GM21717 (cell line): ENCODE data around the gene SPN.
"Not testable (repeated sequence)": the region's sequence is repeated elsewhere in the genome, so short reads cannot be mapped to it uniquely, and the experiment has no call there.

Experiments used
- ATAC-seq: cut with Tn5 transposase; IDR thresholded peaks from one replicate; pipeline ENCODE4 v1.9.1; 2021; ENCODE audit warnings: mild to moderate bottlenecking, moderate library complexity; ENCODE audit not compliant: unreplicated experiment

The SPN gene

DNA sequence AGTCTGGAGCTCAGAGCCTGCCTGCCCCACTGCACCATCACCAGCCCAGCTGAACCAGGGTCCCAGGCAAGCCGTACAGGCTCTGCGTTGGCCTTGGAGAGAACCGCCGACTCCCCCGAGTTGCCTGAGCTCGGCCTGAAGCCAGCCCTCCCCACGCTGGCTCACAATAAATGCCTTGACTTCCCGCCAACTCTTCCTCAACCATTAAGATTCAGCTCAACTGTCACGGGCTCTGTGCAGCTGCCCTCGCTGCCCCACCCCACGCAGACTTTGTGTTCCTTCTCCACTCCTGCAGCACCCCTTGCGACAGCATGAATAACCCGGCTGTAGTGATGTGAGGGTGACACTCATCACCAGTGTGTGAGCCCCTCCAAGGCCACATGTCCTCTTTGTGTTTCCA, 11.1 kb downstream of the SPN start:
- no peak for ATAC-seq

DNA sequence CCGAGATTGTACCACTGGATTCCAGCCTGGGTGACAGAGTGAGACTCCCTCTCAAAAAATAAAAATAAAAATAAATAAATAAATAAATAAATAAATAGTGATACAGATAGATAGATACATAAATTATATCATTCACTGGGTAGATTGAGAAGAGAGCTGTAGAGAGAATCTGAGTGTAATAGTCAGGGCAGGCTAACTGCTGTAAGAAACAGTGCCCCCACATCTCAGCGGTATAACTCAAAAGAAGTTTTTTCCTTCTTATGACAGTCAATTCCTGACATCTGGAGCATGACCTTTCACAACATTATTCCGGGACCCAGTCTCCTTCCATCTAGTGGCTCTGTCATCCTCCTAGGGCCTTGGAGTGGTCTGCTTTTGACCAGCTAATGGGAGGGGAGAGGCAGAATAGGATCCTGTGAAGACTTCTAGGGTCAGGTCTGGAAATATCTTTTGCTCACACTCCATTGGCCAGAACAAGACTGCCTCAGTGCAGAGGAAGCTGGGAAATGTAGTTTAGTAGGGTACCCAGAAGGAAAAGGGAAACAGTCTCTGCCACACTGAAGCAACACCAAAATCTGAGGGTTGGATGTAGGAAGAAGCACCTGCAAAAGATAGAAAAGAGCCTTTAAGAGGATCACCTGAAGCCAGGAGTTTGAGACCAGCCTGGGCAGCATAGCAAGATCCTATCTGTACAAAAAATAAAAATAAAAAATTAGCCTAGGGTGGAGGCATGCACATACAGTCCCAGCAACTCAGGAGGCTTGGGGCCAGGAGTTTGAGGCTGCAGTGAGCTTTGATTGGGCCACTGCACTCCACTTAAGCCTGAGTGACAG, 13.0 kb downstream of the SPN start:
- ATAC-seq = no peak

- no peak for ATAC-seq
These were observed 14.1 kb downstream of the SPN start for GRCh38 chr16:29676989-29677785.

DNA sequence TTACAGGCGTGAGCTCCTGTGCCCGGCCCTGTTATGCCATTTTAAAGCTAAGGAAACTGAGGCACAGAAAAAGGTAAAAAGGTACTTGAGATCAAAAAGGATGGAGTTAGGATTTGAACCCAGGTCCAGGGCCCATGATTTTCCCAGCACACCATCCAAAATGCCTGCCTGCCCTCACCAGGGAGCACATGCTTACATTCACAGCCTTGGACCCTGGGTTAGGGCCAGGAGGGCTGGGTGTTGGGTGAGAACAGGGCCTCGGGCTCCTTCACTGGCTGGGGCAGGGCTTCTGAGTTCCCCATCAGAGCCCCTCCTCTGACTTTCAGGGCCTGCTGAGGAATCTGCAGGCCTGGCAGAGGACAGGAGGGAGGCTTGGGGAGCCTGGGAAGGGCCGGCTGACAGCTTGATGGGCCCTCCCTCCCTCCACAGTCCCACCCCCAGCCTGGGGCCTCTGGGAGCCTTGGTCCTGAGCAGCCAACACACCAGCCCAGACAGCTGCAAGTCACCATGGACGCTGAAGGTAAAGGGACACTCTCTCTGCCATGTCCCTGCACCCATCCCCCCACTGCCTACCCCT, 15.7 kb downstream of the SPN start, which contains the start of gene QPRT:
Gene QPRT, plus strand, starts transcription at position 490 of the 577 bp plus-strand sequence. Its CDS starts 18 bp downstream, at position 508.
- ATAC-seq = no peak

- no peak for ATAC-seq
These were observed 17.1 kb downstream of the SPN start for GRCh38 chr16:29680180-29680598.

GRCh38 chr16:29683543-29684090, 20.6 kb downstream of the SPN start:
- no peak for ATAC-seq

DNA sequence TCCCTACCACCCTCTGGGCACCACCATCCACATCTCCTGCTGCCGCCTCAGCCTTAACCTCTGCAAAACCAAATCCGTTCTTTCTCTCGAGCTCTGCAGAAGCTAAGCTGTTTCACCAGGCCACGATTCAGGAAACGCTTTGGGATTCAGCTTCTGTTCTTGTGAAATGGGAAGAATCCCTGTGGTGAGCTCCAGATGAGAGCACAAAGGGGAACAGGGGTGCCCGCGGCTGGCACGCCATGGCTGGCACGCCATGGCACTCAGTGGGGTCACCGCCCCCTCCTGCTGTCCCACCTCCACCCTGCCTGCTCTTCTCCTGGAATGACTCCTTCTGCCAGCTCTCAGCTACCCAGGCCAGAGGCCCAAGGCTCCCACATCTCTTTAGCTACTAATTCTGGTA, 21.6 kb downstream of the SPN start:
- ATAC-seq = no peak

DNA sequence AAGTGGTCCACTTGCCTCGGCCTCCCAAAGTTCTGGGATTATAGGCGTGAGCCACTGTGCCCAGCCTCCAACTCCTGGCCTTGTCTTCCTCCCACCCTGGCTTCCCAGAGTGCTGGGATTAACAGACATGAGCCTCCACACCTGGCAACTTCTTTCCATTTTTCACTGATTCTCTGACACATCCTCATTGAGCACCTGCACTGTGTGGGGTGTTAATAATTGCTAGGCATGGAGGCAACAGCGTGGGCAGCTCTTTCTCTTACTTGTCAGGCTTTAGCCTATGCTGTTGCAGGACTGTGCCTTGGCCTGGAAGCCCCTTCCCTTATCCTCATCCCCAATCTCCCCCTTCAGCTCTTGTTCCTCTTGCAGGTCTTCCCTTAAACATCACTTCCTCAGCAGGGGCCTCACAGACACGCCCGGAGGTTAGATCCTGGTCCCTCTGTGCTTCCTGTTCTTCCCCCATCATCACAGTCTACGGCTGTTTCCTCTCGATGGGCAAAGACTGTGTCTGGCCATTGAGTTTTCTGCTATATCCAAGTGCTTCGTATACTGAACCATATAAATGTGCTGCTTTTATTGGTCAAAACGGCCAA, 23.8 kb downstream of the SPN start:
- no peak for ATAC-seq

DNA sequence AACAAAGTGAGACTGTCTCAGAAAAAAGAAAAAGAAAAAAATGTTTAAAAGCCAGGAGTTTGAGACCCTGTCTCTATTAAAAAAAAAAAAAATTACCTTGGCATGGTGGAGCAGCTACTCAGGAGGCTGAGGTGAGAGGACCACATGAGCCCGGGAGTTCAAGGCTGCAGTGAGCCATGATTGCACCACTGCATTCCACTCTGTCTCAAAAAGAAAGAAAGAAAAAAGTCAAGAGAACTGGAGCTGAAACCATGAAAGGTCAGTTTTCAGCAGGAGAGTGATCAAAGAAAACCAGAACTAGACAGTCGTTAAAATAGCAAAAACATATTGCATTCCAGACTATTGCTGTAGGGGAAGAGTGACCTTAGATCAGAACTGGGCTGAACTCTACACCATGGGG, 24.7 kb downstream of the SPN start:
- ATAC-seq = no peak

- ATAC-seq = no peak
These were observed 25.1 kb downstream of the SPN start for GRCh38 chr16:29688172-29688571.

GRCh38 chr16:29689490-29690351, 26.7 kb downstream of the SPN start:
- not testable (repeated sequence) for ATAC-seq

DNA sequence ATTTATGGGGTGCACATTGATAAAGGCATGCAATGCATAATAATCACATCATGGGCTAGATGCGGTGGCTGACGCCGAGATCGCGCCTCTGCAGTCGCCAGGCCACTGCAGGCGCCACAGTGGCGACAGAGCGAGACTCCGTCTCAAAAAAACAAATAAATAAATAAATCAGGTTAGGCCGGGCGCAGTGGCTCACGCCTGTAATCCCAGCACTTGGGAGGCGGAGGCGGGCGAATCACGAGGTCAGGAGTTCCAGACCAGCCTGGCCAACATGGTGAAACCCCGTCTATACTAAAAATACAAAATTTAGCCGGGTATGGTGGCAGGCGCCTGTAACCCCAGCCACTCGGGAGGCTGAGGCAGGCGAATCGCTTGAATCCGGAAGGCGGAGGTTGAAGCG, 29.6 kb downstream of the SPN start:
- not testable (repeated sequence) for ATAC-seq

DNA sequence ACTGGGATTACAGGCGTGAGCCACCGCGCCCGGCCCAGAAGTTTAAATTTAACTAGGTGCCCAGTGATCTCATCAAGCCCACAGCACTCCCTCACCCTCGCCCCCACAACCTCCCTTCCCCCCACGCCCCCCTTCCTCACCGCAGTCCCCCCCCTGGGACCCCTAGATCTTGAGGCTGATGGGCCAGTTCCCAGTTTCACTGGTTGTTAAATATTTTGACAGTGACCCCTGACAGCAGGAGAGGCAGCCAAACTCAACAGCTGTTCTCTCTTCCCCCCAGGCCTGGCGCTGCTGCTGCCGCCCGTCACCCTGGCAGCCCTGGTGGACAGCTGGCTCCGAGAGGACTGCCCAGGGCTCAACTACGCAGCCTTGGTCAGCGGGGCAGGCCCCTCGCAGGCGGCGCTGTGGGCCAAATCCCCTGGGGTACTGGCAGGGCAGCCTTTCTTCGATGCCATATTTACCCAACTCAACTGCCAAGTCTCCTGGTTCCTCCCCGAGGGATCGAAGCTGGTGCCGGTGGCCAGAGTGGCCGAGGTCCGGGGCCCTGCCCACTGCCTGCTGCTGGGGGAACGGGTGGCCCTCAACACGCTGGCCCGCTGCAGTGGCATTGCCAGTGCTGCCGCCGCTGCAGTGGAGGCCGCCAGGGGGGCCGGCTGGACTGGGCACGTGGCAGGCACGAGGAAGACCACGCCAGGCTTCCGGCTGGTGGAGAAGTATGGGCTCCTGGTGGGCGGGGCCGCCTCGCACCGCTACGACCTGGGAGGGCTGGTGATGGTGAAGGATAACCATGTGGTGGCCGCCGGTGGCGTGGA, 31.5 kb downstream of the SPN start:
- no peak for ATAC-seq

- not testable (repeated sequence) for ATAC-seq
These were observed 32.6 kb downstream of the SPN start for GRCh38 chr16:29695675-29696074.

DNA sequence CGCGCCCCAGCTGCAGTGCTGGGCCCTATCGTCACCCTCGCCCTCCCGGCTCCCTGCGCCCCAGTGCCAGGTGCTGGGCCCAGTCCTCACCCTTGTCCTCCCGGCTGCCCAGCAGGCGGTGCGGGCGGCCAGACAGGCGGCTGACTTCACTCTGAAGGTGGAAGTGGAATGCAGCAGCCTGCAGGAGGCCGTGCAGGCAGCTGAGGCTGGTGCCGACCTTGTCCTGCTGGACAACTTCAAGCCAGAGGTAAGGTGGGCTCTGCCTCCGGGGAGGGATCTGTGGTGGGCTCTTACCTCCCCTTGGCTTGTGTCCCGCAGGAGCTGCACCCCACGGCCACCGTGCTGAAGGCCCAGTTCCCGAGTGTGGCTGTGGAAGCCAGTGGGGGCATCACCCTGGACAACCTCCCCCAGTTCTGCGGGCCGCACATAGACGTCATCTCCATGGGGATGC, 33.9 kb downstream of the SPN start:
- no peak for ATAC-seq

DNA sequence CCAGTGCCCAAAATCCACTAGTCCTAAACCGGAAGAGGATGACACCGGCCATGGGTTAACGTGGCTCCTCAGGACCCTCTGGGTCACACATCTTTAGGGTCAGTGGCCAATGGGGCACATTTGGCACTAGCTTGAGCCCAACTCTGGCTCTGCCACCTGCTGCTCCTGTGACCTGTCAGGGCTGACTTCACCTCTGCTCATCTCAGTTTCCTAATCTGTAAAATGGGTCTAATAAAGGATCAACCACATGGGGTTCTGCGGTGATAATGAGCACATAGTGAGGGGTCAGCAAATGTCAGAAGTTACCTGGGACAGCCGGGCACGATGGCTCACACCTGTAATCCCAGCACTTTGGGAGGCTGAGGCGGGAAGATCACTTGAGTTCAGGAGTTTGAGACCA, 34.3 kb downstream of the SPN start:
- ATAC-seq = no peak

DNA sequence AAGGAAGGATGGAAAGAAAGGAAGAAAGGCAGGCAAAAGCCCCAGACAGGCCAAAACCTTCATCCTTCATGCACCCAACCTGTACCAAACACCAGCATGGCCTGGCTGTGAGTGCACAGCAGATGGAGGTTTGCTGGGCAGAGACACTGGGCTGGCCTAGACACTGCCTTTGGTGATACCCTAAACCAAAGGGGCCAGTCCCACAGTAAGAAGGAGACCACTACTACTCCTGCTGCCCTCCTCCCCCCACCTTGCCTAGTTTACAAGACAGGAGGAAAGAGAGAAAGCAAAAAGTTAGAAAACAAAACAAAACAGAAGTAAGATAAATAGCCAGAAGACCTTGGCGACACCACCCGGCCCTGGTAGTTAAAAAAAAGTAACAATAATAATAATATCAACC, 35.0 kb downstream of the SPN start:
- no peak for ATAC-seq

DNA sequence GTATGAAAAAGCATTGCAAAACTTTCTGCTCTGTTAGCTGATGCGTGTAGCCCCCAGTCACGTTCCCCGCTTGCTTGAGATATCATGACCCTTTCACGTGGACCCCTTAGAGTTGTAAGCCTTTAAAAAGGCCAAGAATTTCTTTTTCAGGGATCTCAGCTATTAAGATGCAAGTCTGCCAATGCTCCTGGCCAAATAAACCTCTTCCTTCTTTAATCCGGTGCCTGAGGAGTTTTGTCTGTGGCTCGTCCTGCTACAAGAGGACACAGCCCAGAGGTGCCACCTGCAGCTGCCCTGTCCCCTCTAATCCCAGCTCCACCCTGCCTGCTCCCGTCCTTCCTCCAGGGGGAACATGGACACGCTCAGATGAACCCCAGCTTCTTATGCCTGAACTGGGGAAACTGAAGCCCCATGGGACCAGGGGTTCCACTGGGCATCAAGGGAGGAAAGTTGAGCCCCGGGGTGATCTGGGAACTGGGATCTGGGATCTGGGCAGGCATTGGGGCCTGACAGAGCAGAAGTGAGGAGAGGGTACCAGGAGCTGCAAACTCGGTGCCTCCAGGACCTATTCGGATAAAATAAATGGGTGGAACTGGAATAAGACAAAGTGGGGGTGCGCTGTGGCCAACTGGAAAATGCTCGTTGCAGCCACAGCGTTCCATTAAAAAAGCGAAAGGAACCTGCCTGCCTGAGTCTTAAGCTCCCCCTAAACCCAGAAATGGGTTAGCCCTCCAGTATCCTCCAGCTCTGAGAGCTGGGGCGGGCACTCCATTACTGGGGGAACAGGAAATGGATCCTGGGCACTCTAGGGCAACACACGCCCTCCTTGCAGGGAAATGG, 35.7 kb downstream of the SPN start:
- no peak for ATAC-seq
